Cardiac septum (tissue), 1 donor: ENCODE measurements around the gene LDB1. TPM values are rescaled to one million over a fixed set of nuclear protein-coding genes. Genes with fewer than 3 reads are reported as not detected.

Experiments
- DNase-seq: peaks from one replicate; pipeline ENCODE4 v3.0.0-alpha.2; 2020; ENCODE audit warnings: low spot score
- intact Hi-C: fragments of 100-400 bp; cut with DNase I; formaldehyde crosslinking; loops from one replicate; pipeline ENCODE4 v1.14.0; 2022
- total RNA-seq: library from RNA; stranded (reverse); fragmentation: NEBNext Ultra II Directional; extraction: Animal tissue kit (Norgen Biotek cat#: 25700); gene quantifications from one replicate; pipeline ENCODE4 v1.2.1, GENCODE V29; 2021
- donor health status: DM: no; HTN: no; CAD: no.

Gene LDB1
- total RNA-seq, 1 donor from 2014 or later, result 53.6 TPM

GRCh38 chr10:102114861-102115618, 5.1 kb downstream of the LDB1 start:
- intact Hi-C loops, result loop anchor here (2.0 kb wide), 2 partner anchors 50 to 58 kb away; partner anchors contain the start of genes ARMH3 and HPS6
- peak; percentile 97 for DNase-seq

GRCh38 chr10:102113956-102114857, 6.0 kb downstream of the LDB1 start:
- intact Hi-C loops, result loop anchor here (2.0 kb wide), 2 partner anchors 49 to 57 kb away; partner anchors contain the start of genes ARMH3 and HPS6
- DNase-seq, result no peak

- no peak for DNase-seq
- intact Hi-C loops, result no loop called here
These were observed 6.8 kb downstream of the LDB1 start for GRCh38 chr10:102113261-102113955.

GRCh38 chr10:102112210-102112817, 7.9 kb downstream of the LDB1 start:
- intact Hi-C loops, result no loop called here
- no peak for DNase-seq

GRCh38 chr10:102111276-102111675, 8.9 kb downstream of the LDB1 start:
- intact Hi-C loops, result no loop called here
- no peak for DNase-seq

GRCh38 chr10:102109166-102110116, 10.7 kb downstream of the LDB1 start:
- intact Hi-C loops, result no loop called here
- DNase-seq, result no peak

- intact Hi-C loops, result no loop called here
These were observed 13.2 kb downstream of the LDB1 start for GRCh38 chr10:102106998-102107397.

GRCh38 chr10:102102421-102102820, 17.7 kb downstream of the LDB1 start:
- intact Hi-C loops, result no loop called here

More at GRCh38 chr10:102106998-102107397, 13.2 kb downstream of the LDB1 start:
- DNase-seq, result no peak

GRCh38 chr10:102101152-102101551, 19.0 kb downstream of the LDB1 start:
- intact Hi-C loops, result no loop called here
- DNase-seq, result no peak

More at GRCh38 chr10:102102421-102102820, 17.7 kb downstream of the LDB1 start:
- no peak for DNase-seq

- DNase-seq, result no peak
- intact Hi-C loops, result no loop called here
These were observed 23.7 kb downstream of the LDB1 start for GRCh38 chr10:102096449-102096848.

GRCh38 chr10:102090772-102091171, 29.4 kb downstream of the LDB1 start:
- no peak for DNase-seq
- intact Hi-C loops, result no loop called here

- no peak for DNase-seq
- intact Hi-C loops, result no loop called here
These were observed 34.0 kb downstream of the LDB1 start for GRCh38 chr10:102086196-102086595.

GRCh38 chr10:102085336-102085735, 34.8 kb downstream of the LDB1 start:
- intact Hi-C loops, result no loop called here
- no peak for DNase-seq

GRCh38 chr10:102083541-102083940, 36.6 kb downstream of the LDB1 start:
- intact Hi-C loops, result no loop called here
- DNase-seq, result no peak

- intact Hi-C loops, result no loop called here
- peak; percentile 77 for DNase-seq
These were observed 47.3 kb downstream of the LDB1 start for GRCh38 chr10:102072673-102073527.

GRCh38 chr10:102069071-102069470, 51.1 kb downstream of the LDB1 start:
- intact Hi-C loops, result loop anchor here (5.0 kb wide), 1 partner anchor 63 kb away; the partner anchor contains the start of gene PPRC1
- no peak for DNase-seq

GRCh38 chr10:102068216-102068615, 52.0 kb downstream of the LDB1 start:
- no peak for DNase-seq
- intact Hi-C loops, result loop anchor here (5.0 kb wide), 1 partner anchor 64 kb away; the partner anchor contains the start of gene PPRC1
